ENCODE measurements around the gene EHMT1.

EHMT1 gene

GRCh38 chr9:137683262-137683864 is 64.6 kb downstream of the EHMT1 start:
- no peak for TF ChIP-seq CTCF (conservative IDR thresholded peaks at IDR 0.05; ENCODE audit: low read length)
- no peak for TF ChIP-seq EZH2phosphoT487 (IDR thresholded peaks at IDR 0.05; ENCODE audit: borderline replicate concordance)
- Histone ChIP-seq H3K9ac (ENCODE audit: low read depth, low read length, poor library complexity, severe bottlenecking) (no peak overlapping the region), H3K4me2 (ENCODE audit: low read depth, low read length, poor library complexity, severe bottlenecking) (no peak overlapping the region), H3K4me3 (ENCODE audit: low read length, poor library complexity, severe bottlenecking) (no peak overlapping the region), H3K27me3 (ENCODE audit: insufficient read depth, low read length, poor library complexity, severe bottlenecking) (no peaks in the 10 kb centered on the region), H3K4me1 (ENCODE audit: insufficient read depth, low read length, poor library complexity, severe bottlenecking) (peaks cover 3% of the 10 kb centered on the region), H2AFZ (ENCODE audit: low read length) (no peak overlapping the region), H4K20me1 (ENCODE audit: insufficient read depth, low read length, poor library complexity, severe bottlenecking) (peaks cover 55% of the 10 kb centered on the region), H3K9me2 (replicated peaks; ENCODE audit: low read depth, low read length) (no peaks in the 10 kb centered on the region), H3K9me3 (ENCODE audit: insufficient read depth, low read depth, low read length) (no peaks in the 10 kb centered on the region), H3K79me2 (ENCODE audit: insufficient read depth, low read length) (peaks cover 97% of the 10 kb centered on the region), H3K36me3 (ENCODE audit: insufficient read depth, low read length) (no peaks in the 10 kb centered on the region; the same call in 1 of the 2 replicates), H3F3A (ENCODE audit: low read depth) (no peaks in the 10 kb centered on the region)

- Histone ChIP-seq H2AFZ (ENCODE audit: low read length) (no peak overlapping the region), H3K4me1 (ENCODE audit: insufficient read depth, low read length, poor library complexity, severe bottlenecking) (no peaks in the 10 kb centered on the region), H3K9ac (ENCODE audit: low read depth, low read length, poor library complexity, severe bottlenecking) (no peak overlapping the region), H3K9me2 (replicated peaks; ENCODE audit: low read depth, low read length) (no peaks in the 10 kb centered on the region), H3F3A (ENCODE audit: low read depth) (no peaks in the 10 kb centered on the region), H3K36me3 (ENCODE audit: insufficient read depth, low read length) (no peaks in the 10 kb centered on the region; the same call in 1 of the 2 replicates), H3K4me2 (ENCODE audit: low read depth, low read length, poor library complexity, severe bottlenecking) (no peak overlapping the region), H3K9me3 (ENCODE audit: insufficient read depth, low read depth, low read length) (no peaks in the 10 kb centered on the region), H4K20me1 (ENCODE audit: insufficient read depth, low read length, poor library complexity, severe bottlenecking) (peaks cover 63% of the 10 kb centered on the region), H3K4me3 (ENCODE audit: low read length, poor library complexity, severe bottlenecking) (no peak overlapping the region), H3K27me3 (ENCODE audit: insufficient read depth, low read length, poor library complexity, severe bottlenecking) (no peaks in the 10 kb centered on the region), H3K79me2 (ENCODE audit: insufficient read depth, low read length) (peaks cover 98% of the 10 kb centered on the region)
- no peak for TF ChIP-seq CTCF (conservative IDR thresholded peaks at IDR 0.05; ENCODE audit: low read length)
- TF ChIP-seq EZH2phosphoT487 (IDR thresholded peaks at IDR 0.05; ENCODE audit: borderline replicate concordance), result no peak
Observed at GRCh38 chr9:137685035-137685740, 66.4 kb downstream of the EHMT1 start.

- Histone ChIP-seq H3K4me1 (ENCODE audit: insufficient read depth, low read length, poor library complexity, severe bottlenecking) (peaks cover 3% of the 10 kb centered on the region), H3K4me2 (ENCODE audit: low read depth, low read length, poor library complexity, severe bottlenecking) (no peak overlapping the region), H3F3A (ENCODE audit: low read depth) (no peaks in the 10 kb centered on the region), H3K9me2 (replicated peaks; ENCODE audit: low read depth, low read length) (no peaks in the 10 kb centered on the region), H3K36me3 (ENCODE audit: insufficient read depth, low read length) (no peaks in the 10 kb centered on the region; the same call in 1 of the 2 replicates), H4K20me1 (ENCODE audit: insufficient read depth, low read length, poor library complexity, severe bottlenecking) (peaks cover 61% of the 10 kb centered on the region), H3K79me2 (ENCODE audit: insufficient read depth, low read length) (peaks cover 96% of the 10 kb centered on the region), H3K9me3 (ENCODE audit: insufficient read depth, low read depth, low read length) (no peaks in the 10 kb centered on the region), H2AFZ (ENCODE audit: low read length) (no peak overlapping the region), H3K9ac (ENCODE audit: low read depth, low read length, poor library complexity, severe bottlenecking) (no peak overlapping the region), H3K4me3 (ENCODE audit: low read length, poor library complexity, severe bottlenecking) (no peak overlapping the region), H3K27me3 (ENCODE audit: insufficient read depth, low read length, poor library complexity, severe bottlenecking) (no peaks in the 10 kb centered on the region)
- TF ChIP-seq EZH2phosphoT487 (IDR thresholded peaks at IDR 0.05; ENCODE audit: borderline replicate concordance), result no peak
Observed at GRCh38 chr9:137685741-137686420, 67.1 kb downstream of the EHMT1 start.

All from Loucy (cell line).